Measurements from ENCODE around the gene ZNF260. TPM values are rescaled to one million over a fixed set of nuclear protein-coding genes. Genes with fewer than 3 reads are reported as not detected.

Gene ZNF260
- total RNA-seq (ENCODE audit: unreplicated experiment), result 22.4 TPM
- long read RNA-seq, full-length matches to known transcripts, result 6 of 9 reads
- long read RNA-seq, partial matches to known transcripts, result 0 of 9 reads
- long read RNA-seq, other reads (novel, unspliced or antisense), result 3 of 9 reads

- H3K4me3 Mint-ChIP-seq (ENCODE audit: unreplicated experiment), result peak within 1 kb of the TSS; percentile 100
- peaks cover 19% of the 10 kb centered on the region for H3K9me3 Mint-ChIP-seq (ENCODE audit: unreplicated experiment)
- peaks cover 30% of the 10 kb centered on the region for H3K36me3 Mint-ChIP-seq (ENCODE audit: unreplicated experiment)
- H3K27ac Mint-ChIP-seq (ENCODE audit: unreplicated experiment), result peak within 1 kb of the TSS; percentile 99
- H3K4me1 Mint-ChIP-seq (ENCODE audit: low read depth, unreplicated experiment), result peaks cover 11% of the 10 kb centered on the region
- peaks cover 8% of the 10 kb centered on the region for H3K27me3 Mint-ChIP-seq (ENCODE audit: unreplicated experiment)
- TF ChIP-seq CTCF (IDR thresholded peaks at IDR 0.05; ENCODE audit: partially characterized antibody, unreplicated experiment), result no peak
- peak; percentile 97 for DNase-seq
Measured at GRCh38 chr19:36528194-36528920, at the start of gene ZNF260. Gene ZNF260, minus strand, starts transcription at chr19:36528271. Its CDS starts 13,033 bp downstream, at chr19:36515238.

GRCh38 chr19:36577271-36577996, 49.4 kb upstream of the ZNF260 start:
- H3K27me3 Mint-ChIP-seq (ENCODE audit: unreplicated experiment), result peaks cover 2% of the 10 kb centered on the region
- DNase-seq, result no peak
- peaks cover 7% of the 10 kb centered on the region for H3K9me3 Mint-ChIP-seq (ENCODE audit: unreplicated experiment)
- no peak for TF ChIP-seq CTCF (IDR thresholded peaks at IDR 0.05; ENCODE audit: partially characterized antibody, unreplicated experiment)
- H3K4me3 Mint-ChIP-seq (ENCODE audit: unreplicated experiment), result no peak overlapping the region
- H3K36me3 Mint-ChIP-seq (ENCODE audit: unreplicated experiment), result peaks cover 23% of the 10 kb centered on the region
- H3K27ac Mint-ChIP-seq (ENCODE audit: unreplicated experiment), result no peak overlapping the region
- peaks cover 9% of the 10 kb centered on the region for H3K4me1 Mint-ChIP-seq (ENCODE audit: low read depth, unreplicated experiment)

- Mint-ChIP-seq H3K9me3 (ENCODE audit: unreplicated experiment) (peaks cover 7% of the 10 kb centered on the region), H3K4me3 (ENCODE audit: unreplicated experiment) (peak overlapping the region; percentile 98), H3K4me1 (ENCODE audit: low read depth, unreplicated experiment) (peaks cover 11% of the 10 kb centered on the region), H3K27me3 (ENCODE audit: unreplicated experiment) (peaks cover 2% of the 10 kb centered on the region), H3K27ac (ENCODE audit: unreplicated experiment) (no peak overlapping the region), H3K36me3 (ENCODE audit: unreplicated experiment) (peaks cover 9% of the 10 kb centered on the region)
- no peak for DNase-seq
- no peak for TF ChIP-seq CTCF (IDR thresholded peaks at IDR 0.05; ENCODE audit: partially characterized antibody, unreplicated experiment)
Measured at GRCh38 chr19:36574741-36575140, 46.7 kb upstream of the ZNF260 start.

- Mint-ChIP-seq H3K4me1 (ENCODE audit: low read depth, unreplicated experiment) (peaks cover 11% of the 10 kb centered on the region), H3K27me3 (ENCODE audit: unreplicated experiment) (peaks cover 2% of the 10 kb centered on the region), H3K36me3 (ENCODE audit: unreplicated experiment) (peaks cover 8% of the 10 kb centered on the region), H3K9me3 (ENCODE audit: unreplicated experiment) (peaks cover 7% of the 10 kb centered on the region), H3K27ac (ENCODE audit: unreplicated experiment) (peak overlapping the region; percentile 94), H3K4me3 (ENCODE audit: unreplicated experiment) (peak overlapping the region; percentile 98)
- no peak for TF ChIP-seq CTCF (IDR thresholded peaks at IDR 0.05; ENCODE audit: partially characterized antibody, unreplicated experiment)
- DNase-seq, result no peak
Measured at GRCh38 chr19:36573895-36574720, 46.0 kb upstream of the ZNF260 start.
